NCI-H1930 (cell line): ENCODE results near the gene CD72.
"Not testable (repeated sequence)": the region's sequence is repeated elsewhere in the genome, so short reads cannot be mapped to it uniquely, and the experiment has no call there.

Experiments
- DNase-seq, 2 experiments: peaks; one replicate each; lab custom pipeline; 2025; lab: John Stamatoyannopoulos, UW

Gene CD72

GRCh38 chr9:35588506-35588905 lies 29.7 kb downstream of the CD72 start:
- not testable (repeated sequence) for DNase-seq

- not testable (repeated sequence) for DNase-seq
Measured at GRCh38 chr9:35584681-35585080, 33.5 kb downstream of the CD72 start.

DNA sequence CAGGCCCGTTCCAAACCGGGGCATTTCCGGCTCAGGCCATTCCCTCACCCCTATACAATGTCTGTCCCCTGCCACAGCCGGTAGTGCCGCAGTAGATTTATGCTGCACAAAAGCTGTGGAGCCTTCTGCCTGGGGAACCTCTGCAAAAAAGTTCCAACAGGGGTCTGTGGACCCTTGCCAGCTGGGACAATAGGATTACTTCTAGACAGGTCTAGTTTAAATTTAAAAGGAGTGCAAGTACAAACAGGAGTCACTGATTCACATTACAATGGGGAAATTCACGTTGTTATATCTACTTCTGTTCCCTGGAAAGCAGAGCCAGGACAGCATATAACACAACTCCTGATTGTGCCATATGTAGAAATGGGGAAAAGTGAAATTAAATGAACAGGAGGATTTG lies 34.7 kb downstream of the CD72 start:
- not testable (repeated sequence) for DNase-seq

DNA sequence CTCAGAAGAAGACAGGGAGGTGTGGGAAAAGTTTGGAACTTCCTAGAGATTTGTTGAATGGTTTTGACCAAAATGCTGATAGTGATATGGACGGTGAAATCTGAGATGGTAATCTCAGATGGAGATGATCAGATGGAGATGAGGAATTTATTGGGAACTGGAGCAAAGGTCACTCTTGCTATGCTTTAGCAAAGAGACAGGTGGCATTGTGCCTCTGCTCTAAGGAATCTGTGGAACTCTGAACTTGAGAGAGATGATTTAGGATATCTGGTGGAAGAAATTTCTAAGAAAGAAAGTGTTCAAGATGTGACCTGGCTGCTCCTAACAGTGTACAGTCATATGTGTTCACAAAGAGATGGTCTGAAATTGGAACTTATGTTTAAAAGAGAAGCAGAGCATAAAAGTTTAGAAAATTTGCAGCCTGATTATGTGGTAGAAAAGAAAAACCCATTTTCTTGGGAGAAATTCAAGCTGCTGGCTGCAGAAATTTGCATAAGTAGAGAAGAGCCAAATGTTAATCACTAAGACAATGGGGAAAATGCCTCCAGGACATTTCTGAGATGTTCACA lies 38.5 kb downstream of the CD72 start:
- DNase-seq, result not testable (repeated sequence)

- DNase-seq, result no peak
Measured at GRCh38 chr9:35579130-35579529, 39.1 kb downstream of the CD72 start.

DNA sequence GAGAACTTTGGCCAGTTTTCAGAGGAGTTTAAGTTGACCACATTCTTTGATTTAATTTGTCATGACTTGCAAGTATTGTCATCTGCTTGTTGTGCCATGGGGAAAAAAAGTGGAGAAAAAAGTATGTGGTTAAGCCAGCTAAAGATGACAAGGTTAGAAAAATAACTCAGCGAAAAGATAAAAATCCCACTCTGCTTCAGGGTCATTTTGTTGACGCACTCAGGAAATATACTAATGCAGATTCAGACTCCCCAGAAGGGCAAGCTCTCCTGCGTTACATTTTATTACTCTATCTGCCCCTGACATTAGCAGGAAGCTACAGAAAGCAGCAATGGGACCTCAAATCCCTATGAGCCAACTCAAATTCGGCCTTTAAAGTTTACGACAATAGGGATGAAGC lies 40.7 kb downstream of the CD72 start:
- no peak for DNase-seq

GRCh38 chr9:35575478-35575877 lies 42.7 kb downstream of the CD72 start:
- no peak for DNase-seq

DNA sequence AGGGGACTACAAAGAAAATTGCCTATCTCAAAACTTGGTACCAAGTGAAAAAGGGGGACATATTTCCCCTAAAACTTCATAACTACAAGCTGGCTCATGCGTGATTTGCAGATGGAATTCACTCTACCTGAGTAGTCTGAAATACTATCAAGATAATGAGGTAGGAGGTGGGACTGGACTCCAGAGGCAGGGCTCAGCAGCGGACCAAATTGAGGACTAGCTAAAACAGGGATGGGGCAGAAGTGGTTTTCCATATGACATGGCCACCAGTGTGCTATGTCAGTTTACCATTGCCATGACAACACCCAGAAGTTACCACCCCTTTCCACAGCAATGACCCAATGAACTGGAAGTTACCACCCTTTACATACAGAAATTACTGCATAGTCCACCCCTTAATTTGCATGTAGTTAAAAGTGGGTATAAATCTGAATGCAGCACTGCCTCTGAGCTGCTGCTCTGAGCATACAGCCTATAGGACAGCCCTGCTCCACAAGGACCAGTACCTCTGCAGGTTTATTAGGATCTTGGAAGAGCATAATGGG lies 43.6 kb downstream of the CD72 start:
- DNase-seq, result no peak

GRCh38 chr9:35570709-35571504 lies 47.3 kb downstream of the CD72 start:
- DNase-seq, result no peak

DNA sequence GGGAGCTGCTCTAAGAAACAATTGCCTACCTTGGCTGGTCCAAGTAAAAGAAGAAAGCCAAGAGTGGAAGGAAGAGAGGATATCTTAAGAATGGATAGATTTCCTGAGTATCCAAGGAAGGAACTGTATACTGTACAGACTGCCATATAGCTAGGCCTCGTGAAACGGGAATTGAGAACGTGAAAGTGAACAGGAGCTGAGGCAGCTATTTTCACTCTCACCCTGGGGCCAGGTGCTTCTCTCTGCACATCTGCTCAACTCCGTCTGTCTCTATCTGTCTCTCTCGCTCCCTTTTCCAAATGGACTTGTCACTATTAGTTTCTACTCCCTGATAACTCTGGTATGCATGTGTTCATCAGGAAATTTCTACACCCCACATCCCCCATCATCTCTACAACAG lies 49.0 kb downstream of the CD72 start:
- DNase-seq, result no peak

DNA sequence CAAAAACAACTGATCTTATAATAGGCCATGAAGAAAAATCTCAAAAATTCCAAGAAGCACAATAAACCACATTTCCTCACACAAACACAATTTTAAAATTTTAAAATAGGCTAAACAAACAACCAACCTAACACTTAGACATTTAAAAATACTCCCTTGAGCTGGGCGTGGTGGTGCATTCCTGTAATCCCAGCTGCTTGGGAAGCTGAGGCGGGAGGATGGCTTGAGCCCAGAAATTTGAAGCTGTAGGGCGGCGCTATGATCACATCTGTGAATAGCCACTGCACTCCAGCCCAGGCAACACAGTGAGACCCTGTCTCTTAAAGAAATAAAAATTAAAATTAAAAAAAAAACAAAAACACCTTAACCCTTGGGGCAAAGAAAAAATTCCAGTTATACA lies 50.0 kb downstream of the CD72 start:
- DNase-seq, result no peak

DNA sequence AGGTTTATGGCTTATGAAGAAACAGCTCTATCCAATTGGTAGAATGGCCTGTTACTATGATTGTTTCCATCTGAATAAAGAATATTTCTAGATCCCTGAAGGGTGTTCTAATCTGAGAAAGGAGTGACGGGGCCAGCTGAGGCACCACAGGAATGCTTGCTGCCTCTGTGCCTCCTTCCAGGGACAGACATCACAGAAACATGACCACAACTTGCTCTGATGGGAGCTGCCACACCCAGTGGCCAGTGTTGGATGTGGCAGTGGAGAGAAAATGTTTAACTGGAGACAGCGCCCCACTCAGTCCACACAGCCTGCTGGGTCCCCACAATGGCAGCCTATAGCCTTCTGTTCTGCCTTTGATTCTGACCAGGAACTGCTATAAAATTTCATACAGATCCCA lies 51.8 kb downstream of the CD72 start:
- DNase-seq, result no peak

DNA sequence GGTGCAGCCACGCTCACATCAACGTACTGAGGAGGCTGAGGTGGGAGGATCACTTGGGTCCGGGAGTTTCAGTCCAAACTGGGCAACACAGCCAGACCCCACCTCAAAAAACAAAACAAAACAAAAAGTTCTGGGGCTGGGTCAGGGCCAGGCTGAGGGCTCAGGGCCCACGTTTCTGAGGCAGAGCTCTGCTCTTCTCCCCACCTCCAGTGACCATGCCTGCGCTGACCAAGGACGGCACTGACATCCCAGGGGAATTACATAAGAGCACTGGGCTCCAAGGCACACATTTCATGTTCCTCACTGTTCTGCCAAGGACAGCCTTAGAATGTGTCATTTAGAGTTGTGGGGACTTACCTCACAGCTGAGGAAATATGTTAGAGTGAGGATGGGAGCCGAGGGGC lies 53.6 kb downstream of the CD72 start:
- DNase-seq, result no peak

DNA sequence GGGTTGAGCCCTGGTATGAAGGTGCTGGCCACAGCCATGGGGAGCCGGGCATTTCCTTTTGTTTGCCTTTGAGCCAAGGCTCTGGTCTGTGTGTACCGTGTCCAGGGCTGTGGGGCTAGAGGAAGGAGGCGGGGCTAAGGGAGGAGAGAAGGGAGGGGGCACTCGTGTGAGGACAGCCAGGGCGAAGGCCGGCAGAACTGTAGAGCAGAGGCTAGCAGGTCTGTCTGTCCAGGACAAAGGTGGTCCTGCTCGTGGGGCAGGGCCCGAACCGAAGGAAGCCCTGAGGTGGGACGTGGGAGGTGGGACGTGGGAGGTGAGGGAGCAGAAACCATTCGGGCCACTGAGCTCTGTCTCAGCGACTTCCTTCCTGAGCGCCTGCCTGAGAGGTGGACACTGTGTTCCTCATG lies 54.4 kb downstream of the CD72 start:
- no peak for DNase-seq

DNA sequence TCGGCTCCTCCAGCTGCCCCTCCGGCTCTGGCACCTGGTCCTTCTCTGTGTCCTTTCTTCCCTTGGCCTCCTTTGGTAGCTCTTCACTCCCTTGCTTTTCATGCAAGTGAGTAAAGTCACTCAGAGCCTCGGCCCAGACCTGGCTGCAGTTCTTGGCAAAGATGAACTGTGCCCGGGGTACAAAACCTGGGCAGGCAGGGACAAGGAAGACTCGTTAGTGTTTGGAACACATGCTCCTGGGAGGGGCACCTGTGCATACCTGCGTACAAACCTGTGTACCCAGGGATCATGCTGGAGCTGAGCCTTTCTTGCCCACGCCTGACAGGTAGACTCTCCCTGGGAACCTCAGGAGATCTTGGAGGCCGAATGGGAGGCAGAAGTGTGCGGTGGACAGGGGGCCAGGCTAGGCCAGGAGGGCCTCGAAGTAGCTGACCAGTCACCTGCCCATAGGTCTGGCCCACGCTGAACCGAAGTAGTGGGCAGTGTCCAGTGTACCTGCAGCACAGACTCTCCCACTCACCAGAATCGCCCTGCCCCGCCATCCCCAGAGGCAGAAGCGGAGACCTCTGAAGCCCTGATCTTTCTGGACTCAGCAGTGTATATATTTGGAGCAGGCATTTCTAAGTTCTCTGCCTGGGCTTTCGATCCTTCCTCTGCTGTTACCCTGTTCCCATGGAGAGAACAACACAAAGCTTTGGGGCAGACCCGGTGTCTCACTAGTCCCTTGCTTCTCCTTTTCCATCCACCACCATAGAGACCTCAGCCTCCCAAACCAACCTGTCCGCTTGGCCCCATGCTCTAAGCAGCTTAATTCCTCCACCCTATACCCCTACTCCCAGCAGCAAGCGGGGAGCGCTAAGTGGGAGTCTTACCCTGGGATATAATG lies 55.1 kb downstream of the CD72 start:
- no peak for DNase-seq

- DNase-seq, result no peak
Measured at GRCh38 chr9:35561468-35562261, 56.5 kb downstream of the CD72 start.

DNA sequence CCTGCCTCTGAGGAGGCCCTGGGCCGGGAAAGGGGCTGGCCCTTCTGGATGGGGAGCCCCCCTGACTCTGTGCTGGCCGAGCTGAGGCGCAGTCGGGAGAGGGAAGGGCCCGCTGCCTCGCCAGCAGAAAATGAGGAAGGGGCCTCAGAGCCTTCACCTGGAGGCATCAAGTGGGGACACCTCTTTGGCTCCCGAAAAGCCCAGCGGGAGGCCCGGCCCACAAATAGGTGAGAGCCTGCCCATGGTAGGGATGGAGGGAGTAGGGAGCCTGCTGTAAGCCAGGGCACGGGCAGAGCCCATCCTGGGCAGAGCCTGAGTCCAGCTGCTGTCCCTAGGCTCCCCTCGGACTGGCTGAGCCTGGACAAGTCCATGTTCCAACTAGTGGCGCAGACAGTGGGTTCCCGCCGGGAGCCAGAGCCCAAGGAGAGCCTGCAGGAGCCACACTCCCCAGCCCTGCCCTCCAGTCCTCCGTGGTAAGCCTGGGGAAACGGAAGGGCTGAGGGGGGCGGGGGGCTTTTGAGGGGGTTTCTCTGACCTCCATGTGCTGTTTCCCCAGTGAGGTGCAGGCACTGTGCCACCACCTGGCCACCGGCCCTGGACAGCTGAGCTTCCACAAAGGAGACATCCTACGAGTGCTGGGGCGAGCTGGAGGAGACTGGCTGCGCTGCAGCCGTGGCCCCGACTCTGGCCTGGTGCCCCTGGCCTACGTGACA lies 57.4 kb downstream of the CD72 start:
- no peak for DNase-seq
